Ishikawa (cell line): ENCODE results near the gene ZNF770.

Experiments used
- CEBPB ChIP-seq: IDR thresholded peaks from 2 replicates; pipeline ENCODE4 v1.6.1; 2012
- CREB1 ChIP-seq: IDR thresholded peaks from 2 replicates; pipeline ENCODE4 v1.6.1; 2012; ENCODE audit warnings: low read depth
- EGR1 ChIP-seq: IDR thresholded peaks from 2 replicates; pipeline ENCODE4 v1.6.1; 2012
- EP300 ChIP-seq: IDR thresholded peaks from 2 replicates; pipeline ENCODE4 v1.6.1; 2012; ENCODE audit warnings: borderline replicate concordance
- FOXM1 ChIP-seq: IDR thresholded peaks from 2 replicates; pipeline ENCODE4 v1.6.1; 2012; ENCODE audit warnings: low read depth, borderline replicate concordance
- NFIC ChIP-seq: IDR thresholded peaks from 2 replicates; pipeline ENCODE4 v1.6.1; 2012
- RAD21 ChIP-seq: IDR thresholded peaks from 2 replicates; pipeline ENCODE4 v1.6.1; 2012; ENCODE audit warnings: low read depth
- TAF1 ChIP-seq: IDR thresholded peaks from 2 replicates; pipeline ENCODE4 v1.6.1; 2012; ENCODE audit warnings: low read depth, mild to moderate bottlenecking
- TCF12 ChIP-seq: IDR thresholded peaks from 2 replicates; pipeline ENCODE4 v1.6.1; 2012; ENCODE audit warnings: low read depth
- TEAD4 ChIP-seq: IDR thresholded peaks from 2 replicates; pipeline ENCODE4 v1.6.1; 2012
- YY1 ChIP-seq: IDR thresholded peaks from 2 replicates; pipeline ENCODE4 v1.6.1; 2012; ENCODE audit warnings: low read depth
- ZBTB7A ChIP-seq: IDR thresholded peaks from 2 replicates; pipeline ENCODE4 v1.6.1; 2012; ENCODE audit warnings: low read depth
- TF ChIP-seq, protein P1 (sequence below): IDR thresholded peaks from 2 replicates; pipeline ENCODE4 v1.6.1; 2012
- TF ChIP-seq, protein P2 (sequence below): IDR thresholded peaks from 2 replicates; pipeline ENCODE4 v1.6.1; 2012
- TF ChIP-seq, protein P3 (sequence below): IDR thresholded peaks from 2 replicates; pipeline ENCODE4 v1.6.1; 2012; ENCODE audit warnings: low read depth, mild to moderate bottlenecking

Gene ZNF770

DNA sequence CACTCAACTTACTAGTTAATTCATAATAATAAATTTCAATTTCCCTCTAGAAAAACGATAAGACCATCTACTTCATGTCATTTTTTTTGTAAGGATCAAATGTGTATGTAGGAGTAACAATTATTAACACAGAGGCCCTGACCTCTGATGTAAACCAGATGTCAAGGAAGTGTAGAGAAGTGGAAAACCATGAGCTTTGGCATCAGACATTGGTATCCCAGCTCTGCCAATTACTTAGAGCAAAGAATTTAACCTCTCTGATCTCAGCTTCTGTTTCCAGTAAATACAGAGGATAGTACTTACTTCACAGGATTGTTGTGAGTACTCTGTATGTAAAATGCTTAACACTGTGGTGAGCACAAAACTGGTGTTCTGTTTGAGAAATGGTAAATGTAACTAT lies 36.1 kb downstream of the ZNF770 start:
- no peak for TF ChIP-seq ZBTB7A
- TF ChIP-seq YY1, result no peak
- no peak for TF ChIP-seq TCF12
- TF ChIP-seq CEBPB, result no peak
- TF ChIP-seq, protein P1, sequence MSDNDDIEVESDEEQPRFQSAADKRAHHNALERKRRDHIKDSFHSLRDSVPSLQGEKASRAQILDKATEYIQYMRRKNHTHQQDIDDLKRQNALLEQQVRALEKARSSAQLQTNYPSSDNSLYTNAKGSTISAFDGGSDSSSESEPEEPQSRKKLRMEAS, result no peak
- TF ChIP-seq, protein P2, sequence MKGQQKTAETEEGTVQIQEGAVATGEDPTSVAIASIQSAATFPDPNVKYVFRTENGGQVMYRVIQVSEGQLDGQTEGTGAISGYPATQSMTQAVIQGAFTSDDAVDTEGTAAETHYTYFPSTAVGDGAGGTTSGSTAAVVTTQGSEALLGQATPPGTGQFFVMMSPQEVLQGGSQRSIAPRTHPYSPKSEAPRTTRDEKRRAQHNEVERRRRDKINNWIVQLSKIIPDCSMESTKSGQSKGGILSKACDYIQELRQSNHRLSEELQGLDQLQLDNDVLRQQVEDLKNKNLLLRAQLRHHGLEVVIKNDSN, result no peak
- TF ChIP-seq, protein P3, sequence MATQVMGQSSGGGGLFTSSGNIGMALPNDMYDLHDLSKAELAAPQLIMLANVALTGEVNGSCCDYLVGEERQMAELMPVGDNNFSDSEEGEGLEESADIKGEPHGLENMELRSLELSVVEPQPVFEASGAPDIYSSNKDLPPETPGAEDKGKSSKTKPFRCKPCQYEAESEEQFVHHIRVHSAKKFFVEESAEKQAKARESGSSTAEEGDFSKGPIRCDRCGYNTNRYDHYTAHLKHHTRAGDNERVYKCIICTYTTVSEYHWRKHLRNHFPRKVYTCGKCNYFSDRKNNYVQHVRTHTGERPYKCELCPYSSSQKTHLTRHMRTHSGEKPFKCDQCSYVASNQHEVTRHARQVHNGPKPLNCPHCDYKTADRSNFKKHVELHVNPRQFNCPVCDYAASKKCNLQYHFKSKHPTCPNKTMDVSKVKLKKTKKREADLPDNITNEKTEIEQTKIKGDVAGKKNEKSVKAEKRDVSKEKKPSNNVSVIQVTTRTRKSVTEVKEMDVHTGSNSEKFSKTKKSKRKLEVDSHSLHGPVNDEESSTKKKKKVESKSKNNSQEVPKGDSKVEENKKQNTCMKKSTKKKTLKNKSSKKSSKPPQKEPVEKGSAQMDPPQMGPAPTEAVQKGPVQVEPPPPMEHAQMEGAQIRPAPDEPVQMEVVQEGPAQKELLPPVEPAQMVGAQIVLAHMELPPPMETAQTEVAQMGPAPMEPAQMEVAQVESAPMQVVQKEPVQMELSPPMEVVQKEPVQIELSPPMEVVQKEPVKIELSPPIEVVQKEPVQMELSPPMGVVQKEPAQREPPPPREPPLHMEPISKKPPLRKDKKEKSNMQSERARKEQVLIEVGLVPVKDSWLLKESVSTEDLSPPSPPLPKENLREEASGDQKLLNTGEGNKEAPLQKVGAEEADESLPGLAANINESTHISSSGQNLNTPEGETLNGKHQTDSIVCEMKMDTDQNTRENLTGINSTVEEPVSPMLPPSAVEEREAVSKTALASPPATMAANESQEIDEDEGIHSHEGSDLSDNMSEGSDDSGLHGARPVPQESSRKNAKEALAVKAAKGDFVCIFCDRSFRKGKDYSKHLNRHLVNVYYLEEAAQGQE, result no peak
- no peak for TF ChIP-seq TEAD4

DNA sequence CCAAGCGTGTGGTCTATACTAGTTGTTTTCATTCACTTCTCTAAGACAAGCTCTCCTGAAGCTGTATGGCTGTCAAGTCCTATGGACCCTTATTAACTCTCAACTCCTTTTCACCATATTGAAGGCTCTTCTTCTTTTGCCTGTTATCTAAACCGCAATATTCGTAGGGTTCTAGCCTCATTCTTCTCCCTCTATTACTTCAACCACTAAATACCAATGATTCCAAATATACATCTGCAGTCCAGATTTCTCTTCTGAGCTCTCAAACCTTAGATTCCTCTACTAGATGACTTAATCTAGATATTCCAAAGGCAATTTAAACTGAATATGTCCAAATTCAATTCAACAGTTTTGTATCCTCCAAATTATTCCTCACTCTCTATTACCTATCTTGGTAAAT lies 43.2 kb downstream of the ZNF770 start:
- TF ChIP-seq, protein P3, result no peak
- TF ChIP-seq FOXM1 (no peak), TCF12 (no peak), TEAD4 (no peak), EGR1 (no peak), NFIC (no peak)
- TF ChIP-seq, protein P1, result no peak
- TF ChIP-seq, protein P2, result no peak

DNA sequence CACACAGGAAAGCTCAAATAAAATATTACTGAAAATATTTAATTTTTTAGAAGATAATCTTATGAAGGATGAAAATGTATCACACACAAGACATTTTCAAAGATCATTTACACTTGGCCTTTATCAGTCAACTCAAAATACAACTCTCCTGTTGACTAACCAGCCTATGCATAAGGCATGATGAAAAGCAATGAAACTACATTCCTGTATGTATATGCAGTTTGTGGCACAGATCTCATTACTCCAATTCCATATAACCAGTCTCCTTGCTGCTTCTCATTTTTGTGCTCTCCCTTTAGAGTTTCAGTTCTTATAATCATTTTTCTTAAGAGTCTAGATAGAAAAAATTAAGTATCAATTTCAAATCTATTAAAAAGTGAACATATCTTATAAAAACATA lies 44.4 kb downstream of the ZNF770 start:
- TF ChIP-seq TAF1, result no peak
- no peak for TF ChIP-seq YY1
- no peak for TF ChIP-seq CEBPB
- no peak for TF ChIP-seq TCF12
- no peak for TF ChIP-seq EGR1
- TF ChIP-seq, protein P3, result no peak
- TF ChIP-seq FOXM1, result no peak
- TF ChIP-seq, protein P2, result no peak
- TF ChIP-seq, protein P1, result no peak
- TF ChIP-seq TEAD4, result no peak
- no peak for TF ChIP-seq CREB1
- no peak for TF ChIP-seq EP300

DNA sequence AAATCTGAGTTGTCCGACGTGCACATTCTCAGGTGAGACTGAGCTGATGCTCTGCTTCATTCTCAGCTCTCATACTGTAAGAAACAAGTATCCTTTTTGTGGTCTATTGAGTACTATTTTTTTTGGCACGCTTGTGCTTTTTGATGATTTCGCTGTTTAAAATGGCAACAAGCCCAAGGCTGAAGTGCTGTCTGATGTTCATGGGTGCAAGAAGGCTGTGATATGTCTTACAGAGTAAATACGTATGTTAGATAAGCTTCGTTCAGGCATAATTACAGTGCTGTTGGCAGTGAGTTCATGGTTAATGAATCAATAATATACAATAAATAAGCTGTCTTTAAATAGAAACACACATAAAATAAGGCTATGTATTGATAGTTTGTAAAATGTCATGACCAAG lies 45.7 kb downstream of the ZNF770 start:
- TF ChIP-seq YY1, result no peak
- TF ChIP-seq FOXM1, result no peak
- TF ChIP-seq TAF1, result no peak
- no peak for TF ChIP-seq EP300
- no peak for TF ChIP-seq CEBPB
- no peak for TF ChIP-seq EGR1

DNA sequence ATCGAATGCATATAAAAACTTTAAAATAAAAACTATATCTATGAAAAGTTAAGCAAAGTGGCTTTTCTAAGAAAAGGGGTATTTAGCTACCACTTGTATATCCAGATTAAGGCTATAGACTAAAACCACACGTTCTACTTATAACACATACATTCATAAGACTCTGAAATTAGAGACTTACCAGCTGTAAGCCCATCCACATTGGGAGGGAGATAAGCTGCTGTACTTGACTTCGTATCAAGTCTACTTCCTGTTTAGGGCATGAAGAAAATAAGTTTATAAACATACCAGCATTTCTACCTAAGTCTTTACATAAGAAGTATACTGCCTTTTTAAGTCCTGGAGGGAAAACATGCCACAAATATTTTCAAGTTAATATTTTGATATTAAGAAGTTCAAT lies 46.3 kb downstream of the ZNF770 start:
- TF ChIP-seq, protein P3, result no peak
- TF ChIP-seq, protein P1, result no peak
- TF ChIP-seq FOXM1, result no peak
- no peak for TF ChIP-seq NFIC
- TF ChIP-seq RAD21, result no peak
- TF ChIP-seq TAF1, result no peak
- no peak for TF ChIP-seq EGR1
- TF ChIP-seq, protein P2, result no peak
- no peak for TF ChIP-seq YY1
- no peak for TF ChIP-seq CEBPB
- TF ChIP-seq TCF12, result no peak
- TF ChIP-seq ZBTB7A, result no peak
- TF ChIP-seq TEAD4, result no peak
- no peak for TF ChIP-seq EP300
- TF ChIP-seq CREB1, result no peak
